Measurements from ENCODE around the gene FAM78B.

The FAM78B gene

GRCh38 chr1:166166698-166167571 lies at the start of gene FAM78B:
Gene FAM78B (minus strand): TSS chr1:166167001. CDS start chr1:166166248, 753 bp downstream.
- TF ChIP-seq RAD21 (IDR thresholded peaks at IDR 0.05; ENCODE audit: low read depth) (no peak), NFIC (IDR thresholded peaks at IDR 0.05) (peak; percentile 27; the same call in 1 of the 2 replicates), TAF1 (IDR thresholded peaks at IDR 0.05; ENCODE audit: low read depth) (no peak), ZBTB7A (IDR thresholded peaks at IDR 0.05; ENCODE audit: low read depth) (no peak), EP300 (IDR thresholded peaks at IDR 0.05; ENCODE audit: borderline replicate concordance) (no peak), YY1 (IDR thresholded peaks at IDR 0.05; ENCODE audit: low read depth) (no peak), EGR1 (IDR thresholded peaks at IDR 0.05) (no peak), CEBPB (IDR thresholded peaks at IDR 0.05) (no peak), MAX (IDR thresholded peaks at IDR 0.05) (no peak), CREB1 (IDR thresholded peaks at IDR 0.05; ENCODE audit: low read depth) (no peak), TEAD4 (IDR thresholded peaks at IDR 0.05) (no peak)
- TF ChIP-seq, protein P1, sequence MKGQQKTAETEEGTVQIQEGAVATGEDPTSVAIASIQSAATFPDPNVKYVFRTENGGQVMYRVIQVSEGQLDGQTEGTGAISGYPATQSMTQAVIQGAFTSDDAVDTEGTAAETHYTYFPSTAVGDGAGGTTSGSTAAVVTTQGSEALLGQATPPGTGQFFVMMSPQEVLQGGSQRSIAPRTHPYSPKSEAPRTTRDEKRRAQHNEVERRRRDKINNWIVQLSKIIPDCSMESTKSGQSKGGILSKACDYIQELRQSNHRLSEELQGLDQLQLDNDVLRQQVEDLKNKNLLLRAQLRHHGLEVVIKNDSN (IDR thresholded peaks at IDR 0.05) = peak; percentile 44
- TF ChIP-seq, protein P2, sequence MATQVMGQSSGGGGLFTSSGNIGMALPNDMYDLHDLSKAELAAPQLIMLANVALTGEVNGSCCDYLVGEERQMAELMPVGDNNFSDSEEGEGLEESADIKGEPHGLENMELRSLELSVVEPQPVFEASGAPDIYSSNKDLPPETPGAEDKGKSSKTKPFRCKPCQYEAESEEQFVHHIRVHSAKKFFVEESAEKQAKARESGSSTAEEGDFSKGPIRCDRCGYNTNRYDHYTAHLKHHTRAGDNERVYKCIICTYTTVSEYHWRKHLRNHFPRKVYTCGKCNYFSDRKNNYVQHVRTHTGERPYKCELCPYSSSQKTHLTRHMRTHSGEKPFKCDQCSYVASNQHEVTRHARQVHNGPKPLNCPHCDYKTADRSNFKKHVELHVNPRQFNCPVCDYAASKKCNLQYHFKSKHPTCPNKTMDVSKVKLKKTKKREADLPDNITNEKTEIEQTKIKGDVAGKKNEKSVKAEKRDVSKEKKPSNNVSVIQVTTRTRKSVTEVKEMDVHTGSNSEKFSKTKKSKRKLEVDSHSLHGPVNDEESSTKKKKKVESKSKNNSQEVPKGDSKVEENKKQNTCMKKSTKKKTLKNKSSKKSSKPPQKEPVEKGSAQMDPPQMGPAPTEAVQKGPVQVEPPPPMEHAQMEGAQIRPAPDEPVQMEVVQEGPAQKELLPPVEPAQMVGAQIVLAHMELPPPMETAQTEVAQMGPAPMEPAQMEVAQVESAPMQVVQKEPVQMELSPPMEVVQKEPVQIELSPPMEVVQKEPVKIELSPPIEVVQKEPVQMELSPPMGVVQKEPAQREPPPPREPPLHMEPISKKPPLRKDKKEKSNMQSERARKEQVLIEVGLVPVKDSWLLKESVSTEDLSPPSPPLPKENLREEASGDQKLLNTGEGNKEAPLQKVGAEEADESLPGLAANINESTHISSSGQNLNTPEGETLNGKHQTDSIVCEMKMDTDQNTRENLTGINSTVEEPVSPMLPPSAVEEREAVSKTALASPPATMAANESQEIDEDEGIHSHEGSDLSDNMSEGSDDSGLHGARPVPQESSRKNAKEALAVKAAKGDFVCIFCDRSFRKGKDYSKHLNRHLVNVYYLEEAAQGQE (IDR thresholded peaks at IDR 0.05; ENCODE audit: low read depth) = peak; percentile 72

DNA sequence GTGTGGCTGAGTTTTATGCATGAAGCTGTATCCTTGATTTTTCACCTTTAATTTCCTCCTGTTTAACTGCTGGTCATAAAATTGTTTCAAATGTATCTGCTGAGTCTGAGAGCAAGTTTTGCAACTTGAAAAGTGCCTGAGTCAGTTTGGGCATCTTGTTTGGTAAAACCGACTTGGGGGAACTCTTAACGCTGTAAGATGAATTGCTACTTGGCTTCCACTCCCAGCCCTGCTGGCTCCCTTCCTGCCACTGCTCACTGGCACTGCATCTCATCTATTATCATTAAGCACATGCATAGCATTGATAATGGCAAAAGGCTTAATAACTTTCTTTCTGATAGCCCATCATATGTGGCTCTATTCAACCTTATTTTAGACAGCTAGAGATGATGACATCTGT lies 35.7 kb upstream of the FAM78B start:
- TF ChIP-seq MAX (IDR thresholded peaks at IDR 0.05) (no peak), YY1 (IDR thresholded peaks at IDR 0.05; ENCODE audit: low read depth) (no peak), RAD21 (IDR thresholded peaks at IDR 0.05; ENCODE audit: low read depth) (no peak), TEAD4 (IDR thresholded peaks at IDR 0.05) (no peak), ZBTB7A (IDR thresholded peaks at IDR 0.05; ENCODE audit: low read depth) (no peak), CEBPB (IDR thresholded peaks at IDR 0.05) (no peak), EP300 (IDR thresholded peaks at IDR 0.05; ENCODE audit: borderline replicate concordance) (no peak), EGR1 (IDR thresholded peaks at IDR 0.05) (no peak), NFIC (IDR thresholded peaks at IDR 0.05) (no peak)

- TF ChIP-seq TAF1 (IDR thresholded peaks at IDR 0.05; ENCODE audit: low read depth) (no peak), TEAD4 (IDR thresholded peaks at IDR 0.05) (no peak), CREB1 (IDR thresholded peaks at IDR 0.05; ENCODE audit: low read depth) (no peak), RAD21 (IDR thresholded peaks at IDR 0.05; ENCODE audit: low read depth) (no peak), EP300 (IDR thresholded peaks at IDR 0.05; ENCODE audit: borderline replicate concordance) (no peak), MAX (IDR thresholded peaks at IDR 0.05) (no peak), CEBPB (IDR thresholded peaks at IDR 0.05) (no peak), FOXM1 (IDR thresholded peaks at IDR 0.05; ENCODE audit: borderline replicate concordance, low read depth) (no peak), YY1 (IDR thresholded peaks at IDR 0.05; ENCODE audit: low read depth) (no peak), ZBTB7A (IDR thresholded peaks at IDR 0.05; ENCODE audit: low read depth) (no peak), TCF12 (IDR thresholded peaks at IDR 0.05; ENCODE audit: low read depth) (no peak), EGR1 (IDR thresholded peaks at IDR 0.05) (no peak), NFIC (IDR thresholded peaks at IDR 0.05) (no peak)
- TF ChIP-seq, protein P1 (IDR thresholded peaks at IDR 0.05) = no peak
- TF ChIP-seq, protein P2 (IDR thresholded peaks at IDR 0.05; ENCODE audit: low read depth) = no peak
These were observed 33.9 kb upstream of the FAM78B start for GRCh38 chr1:166200743-166201142.

DNA sequence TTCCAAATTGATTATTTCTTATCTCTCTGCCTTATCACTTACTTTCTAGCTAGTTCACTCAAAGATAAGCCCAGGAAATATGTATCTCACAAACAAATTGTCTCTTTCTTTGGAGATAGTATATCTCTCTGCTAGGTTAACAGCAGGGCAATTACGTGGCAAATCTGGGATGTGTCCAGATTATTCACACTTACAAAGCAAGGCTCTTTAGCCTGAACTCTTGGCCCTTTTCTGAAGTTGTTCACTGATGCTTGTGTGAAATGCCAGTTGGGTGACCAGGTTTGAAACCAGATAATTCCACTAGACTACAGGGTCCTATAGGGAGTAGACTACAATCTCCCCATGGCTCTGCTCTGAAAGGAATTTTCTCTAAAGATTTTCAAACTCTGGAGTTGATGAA lies 30.8 kb upstream of the FAM78B start:
- TF ChIP-seq RAD21 (IDR thresholded peaks at IDR 0.05; ENCODE audit: low read depth) = no peak
- TF ChIP-seq, protein P1 (IDR thresholded peaks at IDR 0.05) = no peak
- no peak for TF ChIP-seq EP300 (IDR thresholded peaks at IDR 0.05; ENCODE audit: borderline replicate concordance)
- TF ChIP-seq FOXM1 (IDR thresholded peaks at IDR 0.05; ENCODE audit: borderline replicate concordance, low read depth) = no peak
- TF ChIP-seq, protein P2 (IDR thresholded peaks at IDR 0.05; ENCODE audit: low read depth) = no peak
- TF ChIP-seq YY1 (IDR thresholded peaks at IDR 0.05; ENCODE audit: low read depth) = no peak
- no peak for TF ChIP-seq NFIC (IDR thresholded peaks at IDR 0.05)
- TF ChIP-seq CREB1 (IDR thresholded peaks at IDR 0.05; ENCODE audit: low read depth) = no peak
- TF ChIP-seq ZBTB7A (IDR thresholded peaks at IDR 0.05; ENCODE audit: low read depth) = no peak
- no peak for TF ChIP-seq CEBPB (IDR thresholded peaks at IDR 0.05)

All from Ishikawa (cell line).